Heart left ventricle (tissue), 13 donors: ENCODE data around the gene PRSS23.

ENCODE experiments used
- CTCF ChIP-seq, 12 donors: fragments of 200-600 bp; sonication (generic) in 4 of 12; IDR thresholded peaks; one replicate each; pipeline versions ENCODE4 v1.5.0 to v1.8.0; 2018 to 2022; ENCODE audit warnings: antibody characterized with exemption in 12 of 12, mild to moderate bottlenecking in 5 of 12
- POLR2A ChIP-seq, 2 donors: fragments of 450-650 bp; IDR thresholded peaks; one replicate each; pipeline ENCODE4 v1.6.1; 2017; ENCODE audit warnings: antibody characterized with exemption in 2 of 2, mild to moderate bottlenecking in 2 of 2, moderate library complexity in 2 of 2
- donor health status: ischemic (EF 13 %, LVEDD 7.1; RV severe dilation, severe dysfunction).
- donor health status: DM: no; HTN: yes; CAD: no.
- donor health status: DM: no; HTN: no; CAD: no.
- donor health status: ischemic (EF 25% LVEDD 6.9; RV normal size, moderate dysfunction).
- donor health status: ischemic (EF 25% LVEDD 5.7; RV mildly dilated, moderate dysfunction).
- donor health status: ischemic (EF 35%, LVEDD 5.7; RV mildly dilated, moderate dysfunction).
- donor health status: nonischemic (EF 11% LVEDD 7.7; RV severe dilation, severe dysfunction).
- donor health status: DM: yes; HTN: yes; CAD: no.
- donor health status: PGD.
- donor health status: ischemic (EF 29% LVEDD 5.4; RV normal size, mild dysfunction).
- donor health status: nonischemic (EF 23%, LVEDD 6.1; RV moderate dilation, normal function).

DNA sequence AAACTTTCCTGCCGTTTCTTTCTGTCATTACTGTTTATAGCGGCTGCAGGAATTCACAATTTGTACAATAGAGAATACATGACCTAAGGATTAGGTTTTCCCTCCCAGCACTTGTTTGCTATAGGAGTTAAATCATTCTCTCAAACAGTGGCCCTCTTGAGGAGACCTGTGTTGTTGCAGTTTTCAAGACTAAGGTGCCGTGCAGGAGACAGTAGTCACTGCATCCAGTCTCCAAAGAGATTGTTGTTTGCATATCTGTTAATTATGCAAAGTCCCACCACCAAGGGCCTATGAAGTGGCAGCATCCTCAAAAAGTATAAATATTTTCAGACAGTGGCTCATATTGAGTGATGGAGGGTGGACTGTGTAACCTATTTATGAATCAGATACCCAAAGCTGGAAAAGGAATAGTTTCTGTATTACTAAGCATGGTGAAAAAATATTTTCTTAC is 2.3 kb downstream of the PRSS23 start:
- TF ChIP-seq CTCF (IDR thresholded peaks at IDR 0.05) (peak; percentile 28 to 64 (median 44)), POLR2A (IDR thresholded peaks at IDR 0.05) (no peak)
